ENCODE measurements around the gene SHC3.

DNA sequence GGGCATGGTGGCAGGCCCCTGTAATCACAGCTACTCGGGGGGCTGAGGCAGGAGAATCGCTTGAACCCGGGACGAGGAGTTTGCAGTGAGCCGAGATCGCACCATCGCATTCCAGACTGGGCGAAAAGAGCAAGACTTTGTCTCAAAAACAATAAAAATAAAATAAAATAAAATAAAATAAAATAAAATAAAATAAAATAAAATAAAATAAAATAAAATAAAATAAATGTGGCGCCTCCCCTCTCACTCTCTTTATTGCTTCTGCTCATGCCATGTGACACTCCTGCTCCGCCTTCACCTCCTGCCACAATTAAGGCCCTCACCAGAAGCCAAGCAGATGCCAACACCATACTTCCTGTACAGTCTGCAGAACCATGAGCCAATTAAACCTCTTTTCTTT, 3.8 kb upstream of the SHC3 start:
- TF ChIP-seq, protein P1, sequence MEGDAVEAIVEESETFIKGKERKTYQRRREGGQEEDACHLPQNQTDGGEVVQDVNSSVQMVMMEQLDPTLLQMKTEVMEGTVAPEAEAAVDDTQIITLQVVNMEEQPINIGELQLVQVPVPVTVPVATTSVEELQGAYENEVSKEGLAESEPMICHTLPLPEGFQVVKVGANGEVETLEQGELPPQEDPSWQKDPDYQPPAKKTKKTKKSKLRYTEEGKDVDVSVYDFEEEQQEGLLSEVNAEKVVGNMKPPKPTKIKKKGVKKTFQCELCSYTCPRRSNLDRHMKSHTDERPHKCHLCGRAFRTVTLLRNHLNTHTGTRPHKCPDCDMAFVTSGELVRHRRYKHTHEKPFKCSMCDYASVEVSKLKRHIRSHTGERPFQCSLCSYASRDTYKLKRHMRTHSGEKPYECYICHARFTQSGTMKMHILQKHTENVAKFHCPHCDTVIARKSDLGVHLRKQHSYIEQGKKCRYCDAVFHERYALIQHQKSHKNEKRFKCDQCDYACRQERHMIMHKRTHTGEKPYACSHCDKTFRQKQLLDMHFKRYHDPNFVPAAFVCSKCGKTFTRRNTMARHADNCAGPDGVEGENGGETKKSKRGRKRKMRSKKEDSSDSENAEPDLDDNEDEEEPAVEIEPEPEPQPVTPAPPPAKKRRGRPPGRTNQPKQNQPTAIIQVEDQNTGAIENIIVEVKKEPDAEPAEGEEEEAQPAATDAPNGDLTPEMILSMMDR (conservative IDR thresholded peaks at IDR 0.05; ENCODE audit: low read depth, low read length) = no peak
- TF ChIP-seq EZH2 (IDR thresholded peaks at IDR 0.05; ENCODE audit: low read length, unreplicated experiment) = no peak
